ENCODE data around the gene SLC17A2.

The SLC17A2 gene

DNA sequence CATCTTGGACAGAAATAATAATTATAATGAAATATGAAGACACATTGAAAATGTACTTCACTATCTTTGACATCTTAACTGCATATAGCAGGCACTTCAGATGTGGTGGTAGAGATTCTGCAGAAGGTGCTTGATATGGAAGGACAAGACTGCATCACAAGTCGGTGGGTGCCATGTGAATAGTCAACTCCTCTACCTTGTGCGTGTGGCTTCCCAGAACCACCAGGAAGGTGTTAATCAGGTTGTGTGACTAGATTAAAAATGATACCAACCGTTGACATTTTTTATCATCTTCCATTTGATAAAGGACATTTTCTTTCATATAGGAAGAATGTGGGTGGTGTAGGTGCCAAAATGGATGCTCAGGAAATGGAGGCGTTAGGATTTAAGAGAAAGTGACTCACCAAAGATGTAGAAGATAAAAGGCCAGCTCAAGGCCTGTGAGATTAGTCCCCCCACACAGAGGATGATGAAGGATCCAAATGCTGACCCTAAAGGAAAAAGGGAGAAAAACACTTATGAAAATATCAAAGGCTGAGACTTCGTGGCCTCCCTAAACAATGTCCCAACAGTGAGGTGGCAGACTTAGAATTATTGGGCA lies 12.3 kb downstream of the SLC17A2 start:
- DNase-seq (ENCODE audit: low read depth, low spot score): no peak
- no peak overlapping the region for H3K4me3 ChIP-seq (ENCODE audit: low read depth, low read length)
- CTCF ChIA-PET: no interaction called here
- POLR2A ChIA-PET: no interaction called here
- TF ChIP-seq, protein P1, sequence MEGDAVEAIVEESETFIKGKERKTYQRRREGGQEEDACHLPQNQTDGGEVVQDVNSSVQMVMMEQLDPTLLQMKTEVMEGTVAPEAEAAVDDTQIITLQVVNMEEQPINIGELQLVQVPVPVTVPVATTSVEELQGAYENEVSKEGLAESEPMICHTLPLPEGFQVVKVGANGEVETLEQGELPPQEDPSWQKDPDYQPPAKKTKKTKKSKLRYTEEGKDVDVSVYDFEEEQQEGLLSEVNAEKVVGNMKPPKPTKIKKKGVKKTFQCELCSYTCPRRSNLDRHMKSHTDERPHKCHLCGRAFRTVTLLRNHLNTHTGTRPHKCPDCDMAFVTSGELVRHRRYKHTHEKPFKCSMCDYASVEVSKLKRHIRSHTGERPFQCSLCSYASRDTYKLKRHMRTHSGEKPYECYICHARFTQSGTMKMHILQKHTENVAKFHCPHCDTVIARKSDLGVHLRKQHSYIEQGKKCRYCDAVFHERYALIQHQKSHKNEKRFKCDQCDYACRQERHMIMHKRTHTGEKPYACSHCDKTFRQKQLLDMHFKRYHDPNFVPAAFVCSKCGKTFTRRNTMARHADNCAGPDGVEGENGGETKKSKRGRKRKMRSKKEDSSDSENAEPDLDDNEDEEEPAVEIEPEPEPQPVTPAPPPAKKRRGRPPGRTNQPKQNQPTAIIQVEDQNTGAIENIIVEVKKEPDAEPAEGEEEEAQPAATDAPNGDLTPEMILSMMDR (IDR thresholded peaks at IDR 0.05; ENCODE audit: insufficient read depth, low read length, missing control alignments): no peak

DNA sequence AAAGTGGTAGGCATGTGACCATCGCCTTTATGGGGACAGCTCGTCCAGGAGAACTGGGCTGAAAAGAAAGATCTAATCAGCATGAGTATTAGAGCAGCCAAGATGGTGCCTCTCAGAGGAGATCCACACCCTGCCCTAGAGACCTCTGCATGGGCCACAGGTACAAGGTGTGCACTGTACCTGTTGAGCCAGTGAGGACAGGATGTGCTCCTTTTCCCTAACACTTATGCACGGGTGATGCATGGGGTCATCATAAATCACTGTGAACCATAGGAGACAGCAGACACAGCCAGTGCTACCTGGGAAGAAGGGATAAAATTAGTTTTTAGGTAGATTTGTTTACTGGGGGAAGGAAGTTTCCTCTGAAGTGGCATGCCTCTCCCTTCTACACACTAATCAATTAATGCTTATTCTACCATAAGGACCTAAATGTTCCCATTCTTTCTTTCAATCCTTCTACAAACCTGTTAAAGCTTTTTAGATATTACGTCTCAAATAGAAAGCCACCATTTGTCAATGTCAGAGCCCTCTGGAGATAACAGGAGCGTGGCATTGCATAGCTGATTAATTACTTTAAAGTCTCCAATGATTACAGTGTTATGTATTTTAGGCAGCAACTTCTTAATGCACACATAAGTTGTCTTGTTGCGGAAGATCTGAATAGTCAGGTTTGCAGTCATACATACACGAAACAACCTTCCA lies 13.6 kb downstream of the SLC17A2 start:
- POLR2A ChIA-PET: no interaction called here
- H3K4me3 ChIP-seq (ENCODE audit: low read depth, low read length): no peak overlapping the region
- CTCF ChIA-PET: no interaction called here
- DNase-seq (ENCODE audit: low read depth, low spot score): no peak
- TF ChIP-seq, protein P1 (IDR thresholded peaks at IDR 0.05; ENCODE audit: insufficient read depth, low read length, missing control alignments): no peak

DNA sequence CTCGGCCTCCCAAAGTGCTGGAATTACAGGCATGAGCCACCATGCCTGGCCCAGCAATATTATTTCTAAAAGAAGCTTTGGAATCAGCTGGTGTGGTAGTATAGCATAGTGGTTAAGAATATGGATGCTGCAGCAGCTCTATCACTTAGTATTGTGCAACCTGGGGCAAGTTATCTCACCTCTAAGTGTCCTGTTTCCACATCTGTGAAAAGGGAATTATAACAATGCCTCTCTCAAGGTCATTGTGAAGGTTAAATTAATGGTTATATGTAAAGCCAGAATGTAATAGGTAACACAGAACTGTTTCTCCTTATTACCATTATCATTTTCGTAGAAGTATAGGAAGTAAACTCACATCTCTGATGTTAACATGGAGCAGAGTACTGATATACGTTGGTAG lies 14.2 kb downstream of the SLC17A2 start:
- TF ChIP-seq, protein P1 (IDR thresholded peaks at IDR 0.05; ENCODE audit: insufficient read depth, low read length, missing control alignments): no peak
- H3K4me3 ChIP-seq (ENCODE audit: low read depth, low read length): no peak overlapping the region
- ChIA-PET CTCF (no interaction called here), POLR2A (no interaction called here)
- no peak for DNase-seq (ENCODE audit: low read depth, low spot score)

DNA sequence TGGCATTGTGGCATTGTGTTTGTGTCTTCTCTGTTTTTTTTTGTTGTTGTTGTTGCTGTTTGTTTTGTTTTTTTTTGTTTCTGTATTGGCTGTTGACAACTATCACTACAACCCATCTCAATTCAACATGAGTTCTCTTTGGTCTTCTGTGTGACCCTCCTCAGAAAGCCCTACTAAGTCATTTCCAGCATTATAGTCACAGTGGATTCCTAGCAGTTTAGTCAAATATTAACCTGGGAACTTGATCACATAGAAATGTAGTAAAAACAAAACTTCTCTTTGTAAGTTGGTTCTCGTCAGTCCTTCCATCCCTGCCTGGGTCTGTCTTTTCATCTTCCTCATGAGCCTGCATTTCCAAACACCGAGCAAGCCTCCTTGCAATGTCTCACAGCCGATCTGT lies 16.8 kb downstream of the SLC17A2 start:
- TF ChIP-seq, protein P1 (IDR thresholded peaks at IDR 0.05; ENCODE audit: insufficient read depth, low read length, missing control alignments): no peak
- H3K4me3 ChIP-seq (ENCODE audit: low read depth, low read length): no peak overlapping the region
- CTCF ChIA-PET: no interaction called here
- POLR2A ChIA-PET: no interaction called here
- DNase-seq (ENCODE audit: low read depth, low spot score): no peak

DNA sequence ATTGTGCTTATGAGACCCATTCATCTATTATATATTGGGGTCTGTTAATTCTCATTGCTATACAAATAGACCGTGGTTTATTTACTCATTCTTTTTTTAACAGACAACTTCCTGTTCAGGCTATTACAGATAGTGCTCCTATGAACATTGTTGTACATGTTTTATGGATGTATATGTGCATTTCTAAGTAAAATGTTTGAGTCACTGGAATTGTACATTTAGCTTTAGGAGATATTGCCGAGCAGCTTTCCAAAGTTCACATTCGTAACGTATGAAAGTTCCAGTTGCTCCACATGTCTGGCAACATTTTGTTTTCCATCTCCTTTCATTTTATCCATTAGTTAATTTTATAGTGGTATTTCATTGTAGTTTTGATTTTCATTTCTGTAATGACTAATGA lies 19.1 kb downstream of the SLC17A2 start:
- ChIA-PET POLR2A (no interaction called here), CTCF (no interaction called here)
- TF ChIP-seq, protein P1 (IDR thresholded peaks at IDR 0.05; ENCODE audit: insufficient read depth, low read length, missing control alignments): no peak
- no peak for DNase-seq (ENCODE audit: low read depth, low spot score)
- no peak overlapping the region for H3K4me3 ChIP-seq (ENCODE audit: low read depth, low read length)

DNA sequence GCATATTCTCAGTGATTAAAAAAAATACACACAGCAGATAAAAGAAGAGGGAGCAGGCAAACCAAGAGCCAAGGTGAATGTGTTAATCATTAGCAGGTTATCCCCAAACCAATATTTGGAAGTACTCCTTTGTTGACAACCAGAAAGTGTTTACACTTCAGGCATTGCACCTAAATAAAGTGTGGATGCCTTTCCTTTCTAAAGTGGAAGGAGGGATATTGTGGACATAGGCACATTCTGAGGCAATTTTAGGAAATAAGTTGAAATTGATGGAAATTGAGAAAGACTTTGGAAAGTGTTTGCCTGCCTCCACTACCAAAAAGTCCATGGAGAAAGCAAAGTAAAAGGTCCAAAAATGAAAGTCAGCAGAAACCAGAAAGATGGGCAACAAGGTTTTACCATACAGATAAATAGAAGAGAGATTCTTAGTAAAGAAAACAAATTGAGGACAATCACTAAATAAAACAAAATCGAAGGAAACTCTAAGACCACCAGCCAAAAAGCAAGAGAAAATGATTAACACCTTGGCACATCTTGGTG lies 22.9 kb downstream of the SLC17A2 start:
- no peak overlapping the region for H3K4me3 ChIP-seq (ENCODE audit: low read depth, low read length)
- DNase-seq (ENCODE audit: low read depth, low spot score): no peak
- TF ChIP-seq, protein P1 (IDR thresholded peaks at IDR 0.05; ENCODE audit: insufficient read depth, low read length, missing control alignments): no peak
- ChIA-PET CTCF (no interaction called here), POLR2A (no interaction called here)

All from AG04449 (cell line).